Fibroblast of the aortic adventitia (primary cell): ENCODE data around the gene BCAS1. TPM values are rescaled to one million over a fixed set of nuclear protein-coding genes. Genes with fewer than 3 reads are reported as not detected.
A peak's percentile ranks its signal among the peaks of the same experiment; 100 is the strongest.

Source experiments
- DNase-seq: peaks from one replicate; pipeline ENCODE4 v3.0.0-alpha.2; 2010; ENCODE audit warnings: low read depth
- H3K4me3 ChIP-seq: 2 replicates; pipeline ENCODE4 v1.5.1; 2011; ENCODE audit warnings: low read depth, mild to moderate bottlenecking, control low read depth, low read length, moderate library complexity
- total RNA-seq: library from RNA; depleted of rRNA; stranded (reverse); fragments of >200 nt; gene quantifications from 2 replicates; pipeline ENCODE4 v1.2.3, GENCODE V29; 2012; ENCODE audit warnings: low replicate concordance
- TF ChIP-seq, protein P1 (sequence below): IDR thresholded peaks from 2 replicates; pipeline ENCODE4 v1.5.1; 2011; ENCODE audit warnings: mild to moderate bottlenecking, low read length, control low read depth, inconsistent platforms; ENCODE audit not compliant: insufficient read depth

Gene BCAS1
- total RNA-seq, 1 donor = 0.09 TPM

DNA sequence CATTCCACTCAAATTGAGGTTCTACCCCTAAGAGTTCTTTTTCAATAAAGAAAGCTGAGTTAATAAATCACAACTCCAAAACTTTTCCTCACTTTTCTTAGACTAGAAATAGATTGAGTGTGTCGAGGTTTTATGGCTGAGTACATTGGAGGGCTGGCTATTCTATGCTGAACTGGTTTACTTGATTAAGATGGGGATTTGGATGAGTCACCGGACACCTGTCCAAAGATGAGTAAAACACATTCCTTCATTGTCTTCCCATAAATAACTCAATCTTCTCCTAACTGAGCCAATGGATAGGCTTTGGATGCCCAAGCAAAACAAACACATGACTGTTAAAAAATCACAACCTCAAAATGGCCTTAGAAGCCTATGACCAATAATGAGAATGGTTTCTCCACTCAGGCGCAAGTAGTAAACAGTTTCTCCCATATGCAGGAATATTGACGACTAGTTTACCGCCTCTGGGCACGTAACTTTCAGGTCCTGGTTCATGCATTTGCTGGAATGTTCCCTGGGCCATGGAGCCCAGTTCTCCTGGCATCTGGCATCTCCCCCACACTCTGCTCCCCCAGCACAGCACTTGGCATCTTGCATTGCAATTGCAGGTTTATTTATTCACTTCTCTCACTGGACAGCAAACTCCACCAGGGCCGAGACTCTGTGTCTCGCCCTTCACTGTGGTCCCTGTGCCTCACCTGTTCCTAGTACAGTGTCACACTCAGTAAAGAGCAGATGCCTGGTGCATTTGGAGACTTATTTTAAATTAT is 43.9 kb downstream of the BCAS1 start:
- DNase-seq = no peak
- TF ChIP-seq, protein P1, sequence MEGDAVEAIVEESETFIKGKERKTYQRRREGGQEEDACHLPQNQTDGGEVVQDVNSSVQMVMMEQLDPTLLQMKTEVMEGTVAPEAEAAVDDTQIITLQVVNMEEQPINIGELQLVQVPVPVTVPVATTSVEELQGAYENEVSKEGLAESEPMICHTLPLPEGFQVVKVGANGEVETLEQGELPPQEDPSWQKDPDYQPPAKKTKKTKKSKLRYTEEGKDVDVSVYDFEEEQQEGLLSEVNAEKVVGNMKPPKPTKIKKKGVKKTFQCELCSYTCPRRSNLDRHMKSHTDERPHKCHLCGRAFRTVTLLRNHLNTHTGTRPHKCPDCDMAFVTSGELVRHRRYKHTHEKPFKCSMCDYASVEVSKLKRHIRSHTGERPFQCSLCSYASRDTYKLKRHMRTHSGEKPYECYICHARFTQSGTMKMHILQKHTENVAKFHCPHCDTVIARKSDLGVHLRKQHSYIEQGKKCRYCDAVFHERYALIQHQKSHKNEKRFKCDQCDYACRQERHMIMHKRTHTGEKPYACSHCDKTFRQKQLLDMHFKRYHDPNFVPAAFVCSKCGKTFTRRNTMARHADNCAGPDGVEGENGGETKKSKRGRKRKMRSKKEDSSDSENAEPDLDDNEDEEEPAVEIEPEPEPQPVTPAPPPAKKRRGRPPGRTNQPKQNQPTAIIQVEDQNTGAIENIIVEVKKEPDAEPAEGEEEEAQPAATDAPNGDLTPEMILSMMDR = no peak
- H3K4me3 ChIP-seq = no peak overlapping the region

DNA sequence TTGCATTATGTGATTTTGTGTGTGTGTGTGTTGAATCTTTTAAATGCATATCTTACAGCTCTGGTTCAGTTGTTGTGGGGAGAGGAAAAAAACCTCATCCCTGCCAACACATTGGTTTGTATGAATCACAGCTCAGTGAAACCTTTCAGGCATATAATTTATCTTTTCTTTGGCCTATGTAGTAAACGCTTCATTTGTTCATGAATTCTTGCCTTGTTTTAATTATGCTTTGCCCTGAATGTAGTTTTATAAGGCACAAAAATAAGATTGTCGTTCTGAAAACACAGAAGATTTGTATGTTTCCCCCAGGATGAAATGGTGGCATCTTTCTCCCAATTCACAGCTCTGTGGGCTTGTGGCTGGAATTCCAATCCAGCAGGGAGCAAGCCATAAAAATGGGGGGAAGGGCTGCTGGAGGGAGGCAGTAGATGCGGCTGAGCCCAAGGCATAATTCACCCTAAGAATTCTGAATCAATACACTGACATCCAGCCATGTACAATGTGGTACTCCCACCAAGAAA is 45.1 kb downstream of the BCAS1 start:
- TF ChIP-seq, protein P1 = no peak
- peak; percentile 72 for DNase-seq
- H3K4me3 ChIP-seq = no peak overlapping the region

DNA sequence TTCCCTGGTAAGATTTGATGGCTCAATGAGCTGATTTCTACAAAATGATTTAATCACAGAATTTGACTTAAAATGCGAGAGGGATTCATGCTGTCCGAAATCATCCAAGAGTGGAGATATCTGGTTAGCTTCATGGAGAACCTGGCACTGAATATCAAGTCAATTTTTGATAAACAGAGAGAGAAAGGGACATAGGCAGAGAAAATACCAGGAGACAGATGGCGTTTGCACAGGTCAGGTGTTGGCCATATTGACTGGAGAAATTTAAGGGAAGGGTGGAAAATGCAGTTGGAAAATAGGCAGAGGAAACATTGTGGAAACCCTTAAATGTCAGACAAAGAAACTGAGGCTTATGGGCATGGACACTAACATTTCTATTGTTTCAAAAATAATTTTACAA is 47.0 kb downstream of the BCAS1 start:
- no peak for DNase-seq
- TF ChIP-seq, protein P1 = no peak
- no peak overlapping the region for H3K4me3 ChIP-seq

DNA sequence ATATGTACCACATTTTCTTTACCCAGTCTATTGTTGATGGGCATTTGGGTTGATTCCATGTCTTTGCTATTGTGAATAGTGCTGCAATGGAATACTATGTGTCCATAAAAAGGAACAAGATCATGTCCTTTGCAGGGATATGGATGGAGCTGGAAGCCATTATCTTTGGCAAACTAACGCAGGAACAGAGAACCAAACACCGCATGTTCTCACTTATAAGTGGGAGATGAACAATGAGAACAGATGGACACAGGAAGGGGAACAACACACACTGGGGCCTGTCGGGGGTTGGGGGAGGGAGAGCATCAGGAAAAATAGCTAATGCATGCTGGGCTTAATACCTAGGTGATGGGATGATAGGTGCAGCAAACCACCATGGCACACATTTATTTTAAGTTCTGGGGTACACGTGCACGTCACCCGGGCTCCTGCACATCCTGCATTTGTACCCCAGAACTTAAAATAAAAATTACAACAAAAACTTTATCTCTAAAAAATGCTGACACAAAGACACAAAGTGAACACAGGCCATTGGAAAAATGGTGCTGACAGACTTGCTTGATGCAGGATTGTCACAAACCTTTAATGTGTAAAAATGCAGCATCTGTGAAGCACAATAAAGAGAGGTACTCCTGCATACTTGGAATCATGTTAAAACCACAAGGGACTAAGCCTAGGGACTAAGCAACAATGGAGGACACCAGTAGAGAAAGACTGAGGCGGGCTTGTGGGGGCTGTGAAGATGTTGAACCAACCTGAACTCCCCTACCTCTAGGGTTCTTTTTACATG is 48.8 kb downstream of the BCAS1 start:
- no peak for DNase-seq
- H3K4me3 ChIP-seq = no peak overlapping the region
- TF ChIP-seq, protein P1 = no peak

DNA sequence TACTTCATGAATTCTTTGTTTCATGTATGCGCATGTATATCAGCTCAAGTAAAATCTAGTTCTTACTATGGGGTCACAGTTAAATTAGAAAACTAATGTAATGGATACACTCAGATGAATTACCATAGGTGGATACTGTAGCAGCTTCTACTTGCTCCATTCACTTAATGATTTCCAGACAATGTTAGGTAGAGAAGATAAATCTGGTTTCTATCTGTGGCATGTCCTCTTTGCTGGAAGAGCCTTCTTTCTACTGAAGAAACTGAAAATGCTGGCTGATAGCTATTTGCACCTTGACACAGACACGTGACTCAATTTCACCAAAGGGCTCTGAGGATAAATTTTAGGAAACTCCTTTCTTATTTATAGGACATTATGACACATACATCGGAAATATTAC is 49.5 kb downstream of the BCAS1 start:
- H3K4me3 ChIP-seq = no peak overlapping the region
- TF ChIP-seq, protein P1 = no peak
- DNase-seq = no peak

DNA sequence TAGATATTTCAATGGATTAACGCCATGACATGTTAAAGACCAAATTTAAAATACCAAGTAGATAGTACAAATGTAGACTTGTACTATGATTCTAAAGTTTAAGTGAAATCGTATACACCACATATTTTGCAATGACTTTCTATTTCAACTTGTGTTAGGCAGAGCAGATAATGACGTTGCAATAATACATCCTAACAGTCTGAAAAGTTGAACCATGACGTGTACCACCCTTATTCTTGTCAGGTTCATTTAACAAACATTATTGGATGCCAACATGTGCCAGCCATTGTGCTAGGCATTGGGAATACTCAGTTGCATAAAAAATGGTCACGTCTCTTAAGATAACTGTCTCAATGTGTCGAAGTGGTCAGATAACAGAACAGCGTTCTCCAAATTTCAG is 50.0 kb downstream of the BCAS1 start:
- no peak overlapping the region for H3K4me3 ChIP-seq

More for the DNA sequence above, 50.0 kb downstream of the BCAS1 start:
- no peak for DNase-seq
- TF ChIP-seq, protein P1 = no peak
